IPS-18a (cell line): ENCODE measurements around the gene ADAM30.

Experiments used
- H3K27ac ChIP-seq: one replicate; pipeline ENCODE4 v1.5.1; 2013; ENCODE audit warnings: low read length
- H3K27me3 ChIP-seq: one replicate; pipeline ENCODE4 v1.6.1; 2013; ENCODE audit warnings: mild to moderate bottlenecking, low read length; ENCODE audit not compliant: control insufficient read depth, insufficient read depth
- H3K36me3 ChIP-seq: one replicate; pipeline ENCODE4 v1.6.1; 2013; ENCODE audit warnings: low read depth, low read length; ENCODE audit not compliant: control insufficient read depth
- H3K4me1 ChIP-seq: one replicate; pipeline ENCODE4 v1.6.1; 2013; ENCODE audit warnings: low read depth, low read length; ENCODE audit not compliant: control insufficient read depth
- H3K4me3 ChIP-seq: one replicate; pipeline ENCODE4 v1.5.1; 2013; ENCODE audit warnings: low read length
- H3K9ac ChIP-seq: one replicate; pipeline ENCODE4 v1.6.1; 2013; ENCODE audit warnings: mild to moderate bottlenecking, low read length, moderate library complexity
- H3K9me3 ChIP-seq: one replicate; pipeline ENCODE4 v1.6.1; 2013; ENCODE audit warnings: low read depth, low read length; ENCODE audit not compliant: control insufficient read depth

ADAM30 gene

DNA sequence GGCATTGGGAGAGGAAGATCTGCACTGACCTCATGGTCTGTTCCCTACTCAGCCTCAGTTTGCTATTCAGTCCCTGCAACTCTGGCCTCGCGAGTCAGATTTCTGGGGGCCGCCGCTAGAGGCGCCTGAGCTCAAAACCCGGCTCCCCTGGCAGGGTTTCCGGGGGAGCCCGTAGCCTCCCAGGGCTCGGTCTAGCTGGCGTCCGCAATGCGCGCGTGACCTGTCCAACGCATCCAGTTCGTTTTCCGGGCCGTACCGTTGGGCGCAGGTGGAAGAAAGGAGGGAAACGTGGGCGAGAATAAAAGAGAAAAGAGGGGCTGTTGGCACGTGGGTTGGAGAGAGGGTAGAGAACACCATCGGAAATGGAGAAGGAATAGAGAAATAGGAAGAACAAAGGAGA is at the start of gene ADAM30:
ADAM30 (minus strand) TSS at position 213 of the 400 bp plus-strand sequence; CDS start at position 34, 179 bp downstream.
- Histone ChIP-seq H3K4me3 (no peak within 1 kb of the TSS), H3K27ac (no peak within 1 kb of the TSS), H3K4me1 (no peaks in the 10 kb centered on the region), H3K36me3 (no peaks in the 10 kb centered on the region), H3K9me3 (no peaks in the 10 kb centered on the region), H3K9ac (no peak within 1 kb of the TSS), H3K27me3 (no peaks in the 10 kb centered on the region)

DNA sequence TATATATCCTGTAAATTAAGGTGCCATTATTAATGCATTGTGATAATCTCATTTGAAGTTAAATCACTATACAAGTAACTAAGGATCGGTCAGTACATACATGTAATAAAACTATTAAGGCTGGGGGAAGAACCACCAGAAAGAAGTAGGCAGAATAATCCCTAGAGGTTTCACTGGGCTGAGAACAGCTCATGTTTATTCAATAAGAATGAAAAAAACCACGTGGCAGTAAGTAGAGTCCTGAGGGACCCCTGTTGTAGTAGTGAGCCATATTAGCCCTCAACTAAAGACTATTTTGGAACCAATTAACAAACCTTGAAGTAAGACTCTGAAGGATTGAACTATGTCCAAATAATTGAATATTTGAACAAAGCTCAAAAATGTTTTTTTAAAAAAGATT is 46.9 kb upstream of the ADAM30 start:
- Histone ChIP-seq H3K27ac (no peak overlapping the region), H3K4me3 (no peak overlapping the region), H3K36me3 (peaks cover 19% of the 10 kb centered on the region), H3K9ac (no peak overlapping the region), H3K9me3 (no peaks in the 10 kb centered on the region), H3K27me3 (no peaks in the 10 kb centered on the region), H3K4me1 (no peaks in the 10 kb centered on the region)

DNA sequence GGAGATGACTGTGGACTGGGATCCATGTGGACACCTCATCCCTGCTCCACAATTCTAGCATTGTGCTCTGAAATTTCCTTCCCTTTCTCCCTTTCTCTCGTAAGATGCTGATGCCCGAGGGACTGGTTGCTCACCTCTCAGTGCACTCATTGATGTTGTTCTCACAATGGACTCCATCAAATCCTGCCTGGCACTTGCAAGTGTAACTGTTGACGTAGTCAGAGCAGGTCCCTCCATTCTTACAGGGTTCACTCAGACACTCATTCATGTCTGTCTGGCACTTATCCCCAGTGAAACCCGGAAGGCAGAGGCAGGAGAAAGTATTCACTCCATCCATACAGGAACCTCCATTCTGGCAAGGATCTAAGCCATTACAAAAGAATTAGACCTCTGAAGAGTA is 45.1 kb upstream of the ADAM30 start:
- Histone ChIP-seq H3K4me1 (no peaks in the 10 kb centered on the region), H3K27ac (no peak overlapping the region), H3K9ac (no peak overlapping the region), H3K27me3 (no peaks in the 10 kb centered on the region), H3K9me3 (no peaks in the 10 kb centered on the region), H3K36me3 (peaks cover 23% of the 10 kb centered on the region), H3K4me3 (no peak overlapping the region)

DNA sequence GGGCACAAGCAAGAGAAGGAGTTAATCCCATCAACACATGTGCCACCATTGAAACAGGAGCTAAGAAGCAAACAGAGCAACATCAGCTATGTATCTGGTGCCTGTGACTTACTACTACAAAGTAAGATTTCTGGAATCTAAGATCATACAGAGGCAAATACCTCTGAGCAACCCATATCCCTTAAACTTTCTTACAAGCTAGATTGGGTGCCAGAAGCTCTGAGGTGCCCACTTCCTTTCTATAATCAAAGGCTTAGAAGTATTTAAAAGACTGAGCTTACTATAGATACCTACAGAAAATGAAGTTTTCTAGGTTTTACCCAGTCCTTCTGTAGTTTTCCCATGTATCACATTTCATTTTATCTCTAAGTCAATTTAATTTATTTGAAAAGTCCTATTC is 44.4 kb upstream of the ADAM30 start:
- Histone ChIP-seq H3K9me3 (no peaks in the 10 kb centered on the region), H3K27ac (no peak overlapping the region), H3K27me3 (no peaks in the 10 kb centered on the region), H3K4me3 (no peak overlapping the region), H3K4me1 (no peaks in the 10 kb centered on the region), H3K9ac (no peak overlapping the region), H3K36me3 (peaks cover 27% of the 10 kb centered on the region)

DNA sequence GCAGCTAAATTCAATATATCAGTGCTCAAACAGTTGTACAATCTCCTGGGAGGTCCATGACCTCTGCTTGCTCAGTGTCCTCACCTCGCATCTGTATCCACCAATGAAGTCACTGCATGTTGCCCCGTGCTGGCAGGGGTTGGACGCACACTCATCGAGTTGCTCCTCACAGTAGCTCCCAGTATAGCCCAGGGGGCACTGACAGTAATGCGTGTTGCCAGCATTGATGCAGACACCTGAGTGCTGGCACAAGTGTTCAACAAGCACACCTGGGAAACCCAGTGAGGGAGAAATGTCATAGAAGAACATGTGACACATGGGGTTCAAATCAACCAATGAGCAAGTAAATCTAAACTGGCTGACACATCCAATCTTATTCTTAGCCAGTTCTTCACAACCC is 40.9 kb upstream of the ADAM30 start:
- Histone ChIP-seq H3K9me3 (no peaks in the 10 kb centered on the region), H3K36me3 (peaks cover 34% of the 10 kb centered on the region), H3K4me3 (no peak overlapping the region), H3K4me1 (no peaks in the 10 kb centered on the region), H3K9ac (no peak overlapping the region), H3K27me3 (no peaks in the 10 kb centered on the region), H3K27ac (no peak overlapping the region)

DNA sequence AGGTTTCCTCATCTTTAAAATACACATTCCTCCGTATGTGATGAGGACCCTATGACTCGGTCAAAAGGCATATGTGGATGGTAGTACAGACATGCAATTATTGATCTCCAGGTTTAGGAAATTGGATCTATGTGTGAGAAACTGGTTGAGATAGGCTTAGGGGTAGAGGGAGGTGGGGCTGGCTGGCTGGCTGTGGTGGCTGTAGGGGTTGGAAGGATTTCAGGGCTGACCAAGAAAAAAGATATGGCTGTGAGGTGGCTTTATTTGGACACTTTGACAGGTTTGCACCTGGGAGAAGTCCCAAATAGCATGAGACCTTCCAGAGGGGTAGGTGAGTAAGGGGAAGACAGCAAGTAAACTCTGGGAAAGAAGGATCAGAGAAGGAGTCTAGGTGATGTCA is 39.6 kb upstream of the ADAM30 start:
- Histone ChIP-seq H3K4me3 (no peak overlapping the region), H3K36me3 (peaks cover 34% of the 10 kb centered on the region), H3K9me3 (no peaks in the 10 kb centered on the region), H3K27me3 (no peaks in the 10 kb centered on the region), H3K4me1 (no peaks in the 10 kb centered on the region), H3K27ac (no peak overlapping the region), H3K9ac (no peak overlapping the region)

DNA sequence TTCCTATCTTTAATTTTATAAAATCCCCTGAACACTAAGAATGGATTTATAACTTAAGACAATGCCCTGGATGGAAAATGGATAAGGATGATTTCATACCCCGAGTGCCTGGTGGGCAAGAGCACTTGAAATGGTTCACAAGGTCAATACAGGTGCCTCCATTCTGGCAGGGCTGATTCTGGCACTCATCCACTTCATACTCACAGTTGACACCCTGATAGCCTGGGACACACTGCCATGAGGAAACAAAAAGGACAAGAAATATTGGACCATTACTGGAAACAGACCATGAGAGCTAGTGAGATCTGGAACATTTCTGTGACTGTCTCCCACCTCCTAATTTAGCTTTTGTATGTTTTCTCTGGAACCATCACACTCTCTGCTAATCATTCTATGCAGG is 39.1 kb upstream of the ADAM30 start:
- Histone ChIP-seq H3K27ac (no peak overlapping the region), H3K27me3 (no peaks in the 10 kb centered on the region), H3K9me3 (no peaks in the 10 kb centered on the region), H3K4me1 (no peaks in the 10 kb centered on the region), H3K9ac (no peak overlapping the region), H3K36me3 (peaks cover 32% of the 10 kb centered on the region), H3K4me3 (no peak overlapping the region)

DNA sequence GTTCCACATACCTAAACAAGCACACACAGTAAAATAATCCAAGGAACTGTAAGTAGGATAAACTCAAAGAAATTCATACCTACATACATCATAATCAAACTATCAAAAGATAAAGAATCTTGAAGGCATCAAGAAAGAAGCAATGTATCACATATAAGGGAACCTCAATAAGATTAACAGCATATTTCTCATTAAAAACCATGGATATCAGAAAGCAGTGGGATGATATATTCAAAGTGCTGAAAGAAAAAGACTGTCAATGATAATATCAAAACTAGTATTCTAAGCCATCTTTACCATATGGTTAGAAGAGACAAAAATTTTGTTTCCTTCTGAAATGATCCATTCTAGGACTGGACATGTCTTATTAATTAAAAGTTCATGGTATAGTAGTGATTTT is 37.1 kb upstream of the ADAM30 start:
- no peaks in the 10 kb centered on the region for H3K27me3 ChIP-seq
- no peak overlapping the region for H3K27ac ChIP-seq
- H3K9ac ChIP-seq, result no peak overlapping the region
- H3K4me1 ChIP-seq, result no peaks in the 10 kb centered on the region
- H3K9me3 ChIP-seq, result no peaks in the 10 kb centered on the region
- no peak overlapping the region for H3K4me3 ChIP-seq
- peaks cover 28% of the 10 kb centered on the region for H3K36me3 ChIP-seq

DNA sequence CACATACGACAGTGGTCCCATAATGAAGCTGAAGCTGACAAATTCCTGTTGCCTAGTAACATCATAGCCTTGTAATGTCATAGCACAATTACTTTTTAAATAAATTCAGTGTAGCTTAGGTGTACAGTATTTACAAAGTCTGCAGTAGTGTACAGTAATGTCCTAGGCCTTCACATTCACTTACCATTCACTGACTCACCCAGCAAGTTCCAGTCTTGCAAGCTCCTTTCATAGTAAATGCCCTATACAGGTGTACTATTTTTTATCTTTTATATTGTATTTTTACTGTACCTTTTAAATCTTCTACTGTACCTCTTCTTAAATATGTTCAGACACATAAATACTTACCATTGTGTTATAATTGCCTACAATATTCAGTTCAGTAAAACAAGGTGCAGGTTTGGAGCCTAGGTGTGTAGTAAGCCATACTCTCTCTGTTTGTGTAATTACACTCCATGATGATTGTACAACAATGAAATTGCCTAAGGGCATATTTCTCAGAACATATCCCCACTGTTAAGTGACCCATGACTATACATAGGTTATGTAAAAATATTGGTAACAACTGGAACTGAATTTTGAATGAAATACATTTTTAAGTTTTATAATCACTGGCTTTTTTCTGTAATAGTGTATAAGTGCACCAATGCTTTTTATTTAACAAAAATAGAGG is 33.5 kb upstream of the ADAM30 start:
- H3K27me3 ChIP-seq, result no peaks in the 10 kb centered on the region
- H3K27ac ChIP-seq, result no peak overlapping the region
- H3K4me1 ChIP-seq, result no peaks in the 10 kb centered on the region
- H3K36me3 ChIP-seq, result peaks cover 23% of the 10 kb centered on the region
- H3K4me3 ChIP-seq, result no peak overlapping the region
- H3K9me3 ChIP-seq, result no peaks in the 10 kb centered on the region
- no peak overlapping the region for H3K9ac ChIP-seq

DNA sequence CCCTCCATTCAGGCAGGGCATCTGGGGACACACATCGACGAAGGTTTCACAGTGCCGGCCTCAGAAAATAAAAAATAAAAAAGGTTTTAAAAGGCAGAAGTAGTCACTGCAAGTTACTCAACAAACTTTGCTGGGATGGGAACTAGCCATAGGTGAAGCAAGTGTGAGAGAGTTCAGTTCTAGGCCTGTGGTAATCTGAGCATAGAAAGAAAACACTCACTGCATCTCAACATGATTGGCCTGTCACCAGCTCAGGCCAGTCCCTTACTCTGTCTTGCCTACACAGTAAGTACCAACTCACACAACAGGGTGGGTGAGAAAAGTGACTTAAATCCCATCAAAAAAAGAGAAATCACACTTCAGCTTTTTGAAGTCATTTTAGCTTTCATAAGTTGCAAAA is 30.2 kb upstream of the ADAM30 start:
- Histone ChIP-seq H3K4me3 (no peak overlapping the region), H3K36me3 (peaks cover 43% of the 10 kb centered on the region), H3K4me1 (no peaks in the 10 kb centered on the region), H3K27me3 (no peaks in the 10 kb centered on the region), H3K27ac (no peak overlapping the region), H3K9ac (no peak overlapping the region), H3K9me3 (no peaks in the 10 kb centered on the region)

DNA sequence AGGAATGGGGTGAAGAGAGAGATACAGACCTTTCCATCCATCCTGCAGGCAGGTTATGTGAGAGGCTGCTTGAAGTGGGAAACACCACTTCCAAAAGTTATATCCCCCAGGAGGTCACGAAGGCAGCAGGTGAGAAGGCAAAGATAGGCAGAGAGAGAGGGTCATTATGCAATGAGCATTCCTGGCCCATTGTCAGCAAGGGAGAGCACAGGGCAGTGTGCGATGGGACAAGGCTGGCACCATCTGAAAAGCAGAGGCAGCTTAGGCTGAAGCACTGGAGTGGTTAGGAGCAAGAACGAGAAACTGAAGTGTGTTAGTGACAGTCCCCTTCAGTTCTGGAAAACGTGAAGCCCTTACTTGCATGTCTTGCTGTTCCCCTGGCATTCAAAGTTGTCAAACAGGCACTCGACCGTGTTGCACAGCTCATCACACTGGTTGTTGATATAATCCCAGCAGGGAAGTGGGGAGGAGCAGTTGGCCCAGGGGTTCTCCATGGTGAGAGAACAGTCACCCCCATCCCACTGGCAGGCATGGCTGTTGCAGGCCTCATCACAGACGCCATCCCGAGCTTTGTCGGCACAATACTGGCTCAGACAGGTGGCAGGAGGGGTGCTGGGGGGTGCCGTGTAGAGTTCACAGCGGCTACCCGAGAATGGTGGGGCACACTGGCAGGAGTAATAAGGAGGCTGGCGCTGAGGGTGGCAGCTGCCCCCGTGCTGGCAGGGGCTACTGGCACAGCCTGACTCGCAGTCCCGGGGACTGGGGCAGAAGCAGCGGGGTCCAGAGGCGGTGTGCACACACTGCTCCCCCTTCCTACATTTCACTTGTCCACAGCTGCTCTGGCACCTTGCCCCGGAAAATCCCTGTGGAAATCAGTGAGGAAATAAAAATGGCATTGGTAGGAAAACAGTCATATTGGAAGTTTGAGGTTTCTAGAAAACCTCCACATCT is 28.9 kb upstream of the ADAM30 start:
- Histone ChIP-seq H3K36me3 (peaks cover 53% of the 10 kb centered on the region), H3K9ac (no peak overlapping the region), H3K4me1 (no peaks in the 10 kb centered on the region), H3K4me3 (no peak overlapping the region), H3K27me3 (no peaks in the 10 kb centered on the region), H3K27ac (no peak overlapping the region), H3K9me3 (no peaks in the 10 kb centered on the region)
